Stimulated activated effector memory CD8-positive, alpha-beta T cell treated with anti-CD3 and anti-CD28 coated beads, Interleukin-12 subunit alpha, Interleukin-12 subunit beta, amount 100 ng/mL, for 72 hours (primary cell): ENCODE results near the gene CEACAM1.
"Not testable (repeated sequence)": the region's sequence is repeated elsewhere in the genome, so short reads cannot be mapped to it uniquely, and the experiment has no call there.

Source experiments
- ATAC-seq: fragments of 150-1000 bp; cut with Tn5 transposase; 2 replicates; pipeline ENCODE4 v1.10.0; 2021
- DNase-seq, 2 donors: peaks; one replicate each; pipeline ENCODE4 v3.0.0; 2021 to 2022; ENCODE audit warnings: low spot score in 2 of 2
- H3K27ac Mint-ChIP-seq: one replicate; pipeline ENCODE4 v1.8.0; 2022; ENCODE audit warnings: mild to moderate bottlenecking, mixed read lengths
- H3K36me3 Mint-ChIP-seq: one replicate; pipeline ENCODE4 v1.8.0; 2022; ENCODE audit warnings: mild to moderate bottlenecking, mixed read lengths
- H3K4me1 Mint-ChIP-seq: one replicate; pipeline ENCODE4 v1.8.0; 2022; ENCODE audit warnings: mixed read lengths
- H3K4me3 Mint-ChIP-seq: one replicate; pipeline ENCODE4 v1.8.0; 2022; ENCODE audit warnings: mild to moderate bottlenecking, mixed read lengths
- H3K9me3 Mint-ChIP-seq: one replicate; pipeline ENCODE4 v1.8.0; 2022; ENCODE audit warnings: mixed read lengths

The CEACAM1 gene

DNA sequence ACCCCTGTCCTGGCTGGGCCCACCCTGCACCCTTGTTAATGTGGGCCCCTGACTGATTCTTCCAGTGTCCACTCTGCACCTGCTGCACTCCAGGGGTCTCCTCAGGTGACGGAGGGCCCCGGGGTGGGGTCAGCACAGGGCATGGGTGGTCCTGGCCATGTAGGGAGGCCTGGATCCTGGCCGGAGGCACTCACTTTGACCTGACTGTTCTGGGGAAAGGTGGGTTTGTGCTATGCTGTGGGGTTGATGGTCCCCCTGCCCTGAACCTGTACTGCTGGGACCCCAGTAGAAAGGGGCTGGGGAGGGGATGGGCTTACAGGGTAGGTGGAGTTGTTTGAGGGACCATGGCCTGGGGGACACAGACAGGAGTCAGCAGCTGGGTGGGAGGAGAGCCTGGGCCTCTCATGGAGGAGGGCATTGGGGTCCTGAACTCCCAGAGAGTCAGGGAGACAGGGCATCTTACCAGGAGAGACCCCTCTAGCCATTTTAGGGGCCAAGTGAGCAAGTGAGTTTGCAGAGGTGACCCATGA, 25.8 kb upstream of the CEACAM1 start:
- no peaks in the 10 kb centered on the region for H3K9me3 Mint-ChIP-seq
- no peaks in the 10 kb centered on the region for H3K36me3 Mint-ChIP-seq
- peak overlapping the region; percentile 79 for H3K27ac Mint-ChIP-seq
- ATAC-seq (no peak), DNase-seq (no peak)
- no peaks in the 10 kb centered on the region for H3K4me1 Mint-ChIP-seq
- no peak overlapping the region for H3K4me3 Mint-ChIP-seq

DNA sequence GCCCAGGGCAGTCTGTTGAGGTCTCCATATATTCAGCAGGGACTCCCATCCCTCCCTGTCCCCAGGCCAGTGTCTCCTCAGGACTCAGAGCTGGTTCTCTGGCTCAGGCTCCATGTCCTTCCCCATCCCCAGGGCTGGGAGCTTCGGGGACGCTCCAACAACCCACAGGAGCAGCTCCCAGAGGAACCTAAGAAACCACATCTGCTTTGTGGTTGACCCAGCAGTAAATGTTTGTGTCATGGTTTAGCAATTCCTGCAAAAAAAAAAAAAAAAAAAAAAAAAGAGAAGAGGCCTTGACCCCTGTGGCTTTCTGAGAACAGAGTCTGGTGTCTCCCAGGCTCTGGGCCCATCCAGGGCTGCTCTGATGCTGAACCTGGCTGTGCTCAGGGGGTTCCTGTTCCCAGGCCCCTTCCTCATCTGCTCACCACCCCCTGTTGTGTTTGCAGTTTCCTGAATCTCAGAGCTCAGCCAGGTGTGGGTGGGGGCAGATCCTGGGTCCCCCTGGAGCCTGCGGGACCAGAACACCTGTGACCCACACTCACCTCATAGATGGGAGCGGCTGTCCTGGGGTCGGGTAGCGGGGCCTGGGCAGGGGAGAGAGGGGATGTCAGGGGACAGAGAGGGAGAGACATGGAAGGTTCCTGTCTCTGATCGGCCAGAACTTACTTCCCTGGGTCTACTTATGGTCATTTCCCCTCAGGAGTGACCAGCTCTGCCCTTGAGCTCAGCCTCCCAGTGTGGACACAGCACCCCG, 25.2 kb upstream of the CEACAM1 start:
- Mint-ChIP-seq H3K4me1 (no peaks in the 10 kb centered on the region), H3K4me3 (no peak overlapping the region), H3K27ac (no peak overlapping the region), H3K9me3 (no peaks in the 10 kb centered on the region), H3K36me3 (no peaks in the 10 kb centered on the region)
- ATAC-seq = peak; percentile 8
- DNase-seq = no peak

DNA sequence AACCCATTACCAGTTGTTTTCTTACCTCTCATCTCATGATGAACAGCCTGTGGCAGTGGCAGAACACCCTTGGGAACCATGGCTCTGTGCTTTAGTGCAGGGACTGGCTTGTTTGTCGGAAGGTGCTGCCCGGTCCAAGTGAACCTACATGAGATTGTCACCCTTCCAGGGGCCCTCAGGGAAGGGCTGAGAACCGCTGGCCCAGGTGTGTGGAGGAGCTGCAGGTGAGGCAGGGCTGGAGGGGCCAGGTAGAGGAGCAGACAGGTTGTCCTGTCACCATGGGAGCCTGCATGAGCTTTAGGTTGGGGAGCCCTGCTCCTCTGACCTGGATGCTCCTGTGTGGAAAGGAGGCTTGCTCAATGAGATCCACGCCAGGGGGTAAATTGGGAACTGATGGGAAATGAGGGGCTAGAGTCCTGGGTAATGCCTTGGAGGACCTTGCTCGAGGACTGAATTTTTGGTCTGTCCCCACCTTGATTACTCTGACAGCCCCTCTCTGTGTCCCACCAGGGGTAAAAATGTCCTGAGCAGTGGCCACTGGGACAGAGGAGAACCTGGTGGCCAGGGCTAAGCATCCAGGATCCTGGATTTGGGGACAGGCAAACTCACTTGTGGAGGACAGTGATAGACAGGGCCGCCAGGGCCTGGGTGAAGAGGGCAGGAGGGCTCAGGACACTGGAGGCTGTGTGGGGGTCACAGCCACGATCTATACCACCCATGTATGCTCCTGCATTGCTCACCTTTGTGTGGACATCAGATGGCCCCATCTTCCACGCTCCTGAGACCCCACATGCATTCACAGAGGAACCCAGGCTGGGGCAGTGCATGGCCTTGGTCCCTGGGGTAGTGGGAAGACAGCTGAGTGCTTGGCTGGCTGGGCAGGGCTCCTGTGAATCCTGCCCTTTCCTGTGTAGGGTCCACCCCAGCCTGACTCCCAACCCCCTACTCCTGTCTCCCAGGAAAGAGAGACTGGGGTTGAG, 24.1 kb upstream of the CEACAM1 start:
- H3K27ac Mint-ChIP-seq = no peak overlapping the region
- no peaks in the 10 kb centered on the region for H3K9me3 Mint-ChIP-seq
- no peak overlapping the region for H3K4me3 Mint-ChIP-seq
- no peaks in the 10 kb centered on the region for H3K36me3 Mint-ChIP-seq
- ATAC-seq = peak; percentile 35
- no peak for DNase-seq
- no peaks in the 10 kb centered on the region for H3K4me1 Mint-ChIP-seq

DNA sequence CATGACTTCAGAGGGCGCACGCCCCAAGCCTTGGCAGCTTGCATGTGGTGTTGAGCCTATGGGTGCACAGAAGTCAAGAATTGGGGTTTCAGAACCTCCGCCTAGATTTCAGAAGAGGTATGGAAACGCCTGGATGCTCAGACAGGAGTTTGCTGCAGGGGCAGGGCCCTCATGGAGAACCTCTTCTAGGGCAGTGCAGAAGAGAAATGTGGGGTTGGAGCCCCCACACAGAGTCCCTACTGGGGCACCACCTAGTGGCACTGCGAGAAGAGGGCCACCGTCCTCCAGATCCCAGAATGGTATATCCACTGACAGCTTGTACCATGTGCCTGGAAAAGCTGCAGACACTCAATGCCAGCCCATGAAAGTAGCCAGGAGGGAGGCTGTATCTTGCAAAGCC, 22.2 kb upstream of the CEACAM1 start:
- not testable (repeated sequence) for H3K27ac Mint-ChIP-seq, ATAC-seq

DNA sequence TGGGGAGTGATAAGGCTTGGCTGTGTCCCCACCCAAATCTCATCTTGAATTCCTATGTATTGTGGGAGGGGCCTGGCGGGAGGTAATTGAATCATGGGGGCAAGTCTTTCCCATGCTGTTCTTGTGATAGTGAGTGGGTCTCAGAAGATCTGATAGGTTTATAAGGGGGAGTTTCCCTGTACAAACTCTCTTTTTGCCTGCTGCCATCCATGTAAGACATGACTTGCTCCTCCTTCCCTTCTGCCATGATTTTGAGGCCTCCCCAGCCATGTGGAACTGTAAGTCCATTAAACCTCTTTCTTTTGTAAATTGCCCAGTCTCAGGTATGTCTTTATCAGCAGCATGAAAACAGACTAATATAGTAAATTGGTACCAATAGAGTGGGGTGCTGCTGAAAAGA, 20.8 kb upstream of the CEACAM1 start:
- H3K4me3 Mint-ChIP-seq, H3K4me1 Mint-ChIP-seq, ATAC-seq, H3K27ac Mint-ChIP-seq, H3K9me3 Mint-ChIP-seq, DNase-seq, H3K36me3 Mint-ChIP-seq: not testable (repeated sequence)

More for the DNA sequence above, 22.2 kb upstream of the CEACAM1 start:
- not testable (repeated sequence) for H3K4me1 Mint-ChIP-seq, DNase-seq, H3K9me3 Mint-ChIP-seq, H3K36me3 Mint-ChIP-seq, H3K4me3 Mint-ChIP-seq

DNA sequence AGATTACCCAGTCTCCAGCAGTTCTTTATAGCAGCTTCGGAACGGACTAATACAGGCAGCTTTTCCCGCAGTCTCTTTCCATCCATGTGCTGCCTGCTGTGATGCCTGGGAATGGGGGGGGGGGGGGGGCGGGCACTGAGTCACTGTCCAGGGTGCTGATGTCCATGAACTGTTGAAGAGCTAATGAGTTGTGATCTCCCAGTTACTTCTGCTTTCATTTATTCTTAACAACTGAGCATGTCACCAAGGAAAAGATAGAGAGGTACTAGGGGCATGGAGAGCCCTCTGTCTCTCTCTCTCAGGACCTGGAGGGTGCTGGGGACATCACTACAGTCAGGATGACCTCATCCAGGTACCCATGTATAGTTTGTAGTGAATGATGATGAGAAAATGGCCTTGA, 20.3 kb upstream of the CEACAM1 start:
- no peak for DNase-seq
- H3K4me1 Mint-ChIP-seq = no peaks in the 10 kb centered on the region
- no peaks in the 10 kb centered on the region for H3K36me3 Mint-ChIP-seq
- no peak overlapping the region for H3K27ac Mint-ChIP-seq
- ATAC-seq = no peak
- H3K9me3 Mint-ChIP-seq = no peaks in the 10 kb centered on the region
- no peak overlapping the region for H3K4me3 Mint-ChIP-seq

DNA sequence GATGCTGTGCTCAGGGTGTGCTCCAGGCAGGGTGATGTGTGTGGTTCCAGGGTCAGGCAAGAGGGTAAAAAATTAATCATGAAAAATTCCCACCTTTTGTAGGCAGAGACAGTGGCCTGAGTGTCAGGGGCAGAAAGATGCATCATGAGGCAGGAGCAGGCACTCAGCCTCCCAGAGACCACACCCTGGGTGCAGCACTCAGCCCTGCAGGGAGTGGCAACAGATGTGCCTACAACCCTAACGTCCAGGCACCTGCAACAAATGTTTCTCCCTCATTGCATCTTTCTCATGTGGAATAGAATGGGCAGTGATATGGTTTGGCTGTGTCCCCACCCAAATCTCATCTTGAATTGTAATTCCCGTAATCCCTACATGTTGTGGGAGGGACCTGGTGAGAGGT, 19.6 kb upstream of the CEACAM1 start:
- no peaks in the 10 kb centered on the region for H3K4me1 Mint-ChIP-seq
- no peak for ATAC-seq
- no peak overlapping the region for H3K27ac Mint-ChIP-seq

DNA sequence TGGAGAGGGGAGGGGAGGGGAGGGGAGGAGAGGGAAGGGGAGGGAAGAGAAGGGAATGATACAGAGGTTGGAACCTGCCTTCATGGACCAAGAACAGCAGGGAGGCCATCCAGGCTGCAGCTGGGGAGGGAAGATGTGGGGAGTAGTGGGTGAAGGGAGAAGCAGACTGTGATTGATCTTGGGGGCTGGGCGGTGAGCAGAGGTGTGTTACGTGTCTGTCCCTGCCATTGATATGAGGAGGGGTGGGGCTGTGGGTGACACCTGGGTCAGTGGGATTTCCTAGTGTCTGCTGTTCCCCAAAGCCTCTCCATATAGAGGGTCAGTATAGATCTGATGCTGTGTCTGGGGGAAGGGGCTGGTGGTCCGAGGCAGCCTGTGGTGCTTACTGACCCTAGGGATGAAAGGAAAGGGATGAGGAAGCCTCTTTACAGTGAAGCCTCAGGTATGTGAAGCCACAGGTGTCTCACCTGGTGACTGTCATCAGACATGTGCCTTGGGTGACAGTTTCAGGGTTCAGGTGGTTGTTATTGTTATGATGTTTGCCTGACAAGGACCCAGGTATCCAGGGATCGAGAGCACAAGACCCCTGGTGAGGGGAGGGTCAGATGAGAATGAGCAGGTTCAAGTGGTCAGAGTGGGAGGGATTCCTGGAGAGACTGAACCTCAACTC, 18.7 kb upstream of the CEACAM1 start:
- no peak for ATAC-seq
- H3K27ac Mint-ChIP-seq = no peak overlapping the region
- DNase-seq = no peak
- no peaks in the 10 kb centered on the region for H3K4me1 Mint-ChIP-seq
- no peak overlapping the region for H3K4me3 Mint-ChIP-seq
- H3K36me3 Mint-ChIP-seq = no peaks in the 10 kb centered on the region
- no peaks in the 10 kb centered on the region for H3K9me3 Mint-ChIP-seq

More for the DNA sequence above, 19.6 kb upstream of the CEACAM1 start:
- DNase-seq = no peak
- no peak overlapping the region for H3K4me3 Mint-ChIP-seq
- H3K9me3 Mint-ChIP-seq = no peaks in the 10 kb centered on the region
- H3K36me3 Mint-ChIP-seq = no peaks in the 10 kb centered on the region

DNA sequence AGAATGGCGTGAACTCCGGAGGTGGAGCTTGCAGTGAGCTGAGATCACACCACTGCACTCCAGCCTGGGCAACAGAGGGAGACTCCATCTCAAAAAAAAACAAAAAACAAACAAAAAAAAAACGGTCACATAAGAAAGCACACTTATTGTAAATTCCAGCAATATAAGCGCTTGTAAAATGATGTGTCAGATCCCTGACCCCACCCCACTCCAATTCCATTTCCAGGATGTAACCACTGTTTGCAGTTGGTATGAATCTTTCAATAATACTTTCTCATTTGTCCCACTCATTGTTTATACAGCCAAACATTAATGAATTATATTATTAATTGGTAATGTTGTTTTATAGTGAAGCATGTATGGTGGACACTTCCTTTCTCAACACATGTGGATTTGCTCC, 15.9 kb upstream of the CEACAM1 start:
- no peak for ATAC-seq
- Mint-ChIP-seq H3K27ac (no peak overlapping the region), H3K4me3 (no peak overlapping the region), H3K9me3 (no peaks in the 10 kb centered on the region), H3K36me3 (no peaks in the 10 kb centered on the region), H3K4me1 (no peaks in the 10 kb centered on the region)
- DNase-seq = no peak

DNA sequence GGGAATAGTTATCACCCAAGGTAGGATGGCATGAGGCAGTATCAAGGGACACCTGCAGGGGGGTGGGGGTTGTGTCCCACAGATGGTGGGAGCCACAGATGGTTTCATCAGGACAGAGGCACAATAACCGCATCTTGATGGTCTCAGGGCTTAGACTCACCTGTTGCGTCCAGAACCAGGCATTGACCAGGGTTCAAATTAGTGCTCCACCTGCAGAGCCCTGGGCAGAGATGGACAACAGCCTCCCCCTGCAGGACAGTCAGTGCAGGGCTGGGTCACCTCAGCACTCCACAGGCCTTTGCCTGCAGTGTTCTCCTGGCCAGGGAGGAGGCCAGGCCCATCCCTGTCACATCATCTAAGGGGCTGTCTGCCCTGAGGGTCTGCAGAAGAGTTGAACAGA, 14.5 kb upstream of the CEACAM1 start:
- H3K36me3 Mint-ChIP-seq = no peaks in the 10 kb centered on the region
- no peak for ATAC-seq
- no peak for DNase-seq
- H3K27ac Mint-ChIP-seq = no peak overlapping the region
- no peak overlapping the region for H3K4me3 Mint-ChIP-seq
- H3K4me1 Mint-ChIP-seq = no peaks in the 10 kb centered on the region
- H3K9me3 Mint-ChIP-seq = no peaks in the 10 kb centered on the region

DNA sequence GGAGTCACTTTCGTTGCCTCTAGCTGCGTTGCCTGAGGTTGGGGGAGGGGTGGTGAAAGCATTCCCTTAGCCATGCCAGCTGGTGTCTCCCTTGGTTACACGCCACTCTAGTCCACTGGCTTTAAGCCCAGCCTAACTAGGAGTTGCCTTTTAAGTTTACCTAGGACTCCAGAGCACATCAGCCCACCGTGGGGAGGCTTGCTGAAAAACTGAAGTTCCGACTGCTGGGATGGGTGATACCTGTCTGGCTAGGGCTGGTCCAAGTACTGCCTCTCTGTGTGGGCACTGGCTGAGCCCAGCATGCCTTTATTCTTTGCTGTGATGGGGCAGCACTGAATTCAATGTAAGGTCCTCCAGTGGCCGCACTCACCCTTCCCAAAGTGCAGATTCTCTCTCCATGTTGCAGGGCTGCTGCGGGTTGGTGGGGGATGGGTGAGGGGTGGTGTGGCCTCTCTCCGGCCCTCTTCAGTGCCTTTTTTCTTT, 11.8 kb upstream of the CEACAM1 start:
- Mint-ChIP-seq H3K4me1 (no peaks in the 10 kb centered on the region), H3K36me3 (no peaks in the 10 kb centered on the region), H3K9me3 (no peaks in the 10 kb centered on the region), H3K4me3 (no peak overlapping the region), H3K27ac (no peak overlapping the region)
- ATAC-seq (no peak), DNase-seq (no peak)

DNA sequence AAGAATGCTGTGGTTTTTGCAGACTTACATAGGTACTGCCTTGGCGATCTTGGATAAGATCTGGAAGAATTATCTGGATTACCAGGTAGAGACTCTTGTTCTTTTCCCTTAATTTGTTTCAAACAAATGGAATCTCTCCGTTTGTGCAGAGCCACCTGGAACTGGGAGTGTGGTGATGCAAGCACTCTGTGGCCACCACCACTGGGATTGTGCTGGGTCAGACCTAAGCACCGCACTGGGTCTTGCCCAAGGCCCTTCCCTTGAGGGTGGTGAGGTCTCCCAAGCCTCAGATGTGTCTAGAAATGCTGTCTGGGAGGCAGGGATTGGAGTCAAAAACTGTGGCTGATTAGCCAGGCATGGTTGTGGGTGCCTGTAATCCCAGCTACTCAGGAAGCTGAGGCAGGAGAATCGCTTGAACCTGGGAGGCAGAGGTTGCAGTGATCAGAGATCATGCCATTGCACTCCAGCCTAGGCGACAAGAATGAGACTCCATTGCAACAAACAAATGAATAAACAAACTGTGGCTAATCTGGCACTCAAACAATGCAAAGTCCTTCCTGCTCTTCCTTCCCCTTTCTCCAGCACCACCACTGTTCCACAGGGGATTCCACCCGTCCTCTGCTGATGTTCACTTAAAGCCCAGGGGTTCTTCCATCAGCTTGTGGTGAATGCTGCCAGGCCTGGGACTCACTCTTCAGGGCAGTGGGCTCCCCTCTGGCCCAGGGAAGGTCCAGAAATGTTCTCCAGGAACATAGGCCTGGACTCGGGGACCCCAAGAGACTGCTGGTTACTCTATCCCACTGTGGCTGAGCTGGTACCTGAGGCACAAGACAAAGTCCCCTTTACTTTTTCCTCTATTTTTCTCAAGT, 10.8 kb upstream of the CEACAM1 start:
- H3K9me3 Mint-ChIP-seq = no peaks in the 10 kb centered on the region
- no peaks in the 10 kb centered on the region for H3K36me3 Mint-ChIP-seq
- DNase-seq (no peak), ATAC-seq (no peak)
- H3K4me1 Mint-ChIP-seq = no peaks in the 10 kb centered on the region
- peak overlapping the region; percentile 23 for H3K27ac Mint-ChIP-seq
- no peak overlapping the region for H3K4me3 Mint-ChIP-seq

DNA sequence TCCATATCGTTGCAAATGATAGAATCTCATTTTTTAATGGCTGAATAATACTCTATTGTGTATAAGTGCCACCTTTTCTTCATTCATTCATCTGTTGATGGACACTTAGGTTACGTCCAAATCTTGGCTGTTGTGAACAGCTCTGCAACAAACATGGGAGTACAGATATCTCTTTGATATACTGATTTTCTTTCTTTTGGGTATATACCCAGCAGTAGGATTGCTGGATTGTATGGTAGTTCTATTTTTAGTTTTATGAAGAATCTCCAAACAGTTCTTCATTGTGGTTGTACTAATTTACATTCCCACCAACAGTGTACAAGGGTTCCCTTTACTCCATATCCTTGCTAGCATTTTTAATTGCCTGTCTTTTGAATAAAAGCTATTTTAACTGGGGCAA, 7.0 kb upstream of the CEACAM1 start:
- not testable (repeated sequence) for H3K9me3 Mint-ChIP-seq, H3K4me3 Mint-ChIP-seq, DNase-seq, H3K27ac Mint-ChIP-seq, H3K36me3 Mint-ChIP-seq, H3K4me1 Mint-ChIP-seq, ATAC-seq

DNA sequence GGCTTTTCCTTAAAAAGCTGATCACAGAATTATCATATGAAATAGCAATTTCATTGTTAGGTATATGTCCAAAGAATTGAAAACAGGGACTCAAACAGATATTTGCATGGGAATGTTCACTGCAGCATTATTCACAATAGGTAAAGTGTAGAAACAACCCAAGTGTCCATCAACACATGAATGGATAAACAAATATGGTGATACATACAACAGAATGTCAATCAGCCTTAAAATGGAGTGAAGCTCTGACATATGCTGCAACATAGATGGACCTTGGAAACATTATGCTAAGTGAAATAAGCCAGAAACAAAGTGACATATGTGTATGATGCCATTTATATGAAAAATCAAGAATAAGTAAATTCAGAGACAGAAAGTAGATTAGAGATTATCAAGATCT, 6.1 kb upstream of the CEACAM1 start:
- H3K4me1 Mint-ChIP-seq = peaks cover 2% of the 10 kb centered on the region
- H3K36me3 Mint-ChIP-seq = no peaks in the 10 kb centered on the region
- H3K4me3 Mint-ChIP-seq = no peak overlapping the region
- DNase-seq (no peak), ATAC-seq (no peak)
- no peaks in the 10 kb centered on the region for H3K9me3 Mint-ChIP-seq
- no peak overlapping the region for H3K27ac Mint-ChIP-seq
